Mononuclear cell (primary cell): Measurements from ENCODE around the gene INO80D. TPM values are rescaled to one million over a fixed set of nuclear protein-coding genes. Genes with fewer than 3 reads are reported as not detected.
"Not testable (repeated sequence)": the region's sequence is repeated elsewhere in the genome, so short reads cannot be mapped to it uniquely, and the experiment has no call there.

ENCODE experiments used
- H3K27me3 ChIP-seq: 2 replicates; pipeline ENCODE4 v1.6.0; 2011; ENCODE audit warnings: low read length, control low read depth; ENCODE audit not compliant: insufficient read depth
- H3K4me1 ChIP-seq: 2 replicates; pipeline ENCODE4 v1.5.1; 2011; ENCODE audit warnings: mild to moderate bottlenecking, low read length, control low read depth; ENCODE audit not compliant: insufficient read depth
- H3K4me3 ChIP-seq: 2 replicates; pipeline ENCODE4 v1.5.1; 2011; ENCODE audit warnings: mild to moderate bottlenecking, low read length, moderate library complexity
- H3K9me3 ChIP-seq: 2 replicates; pipeline ENCODE4 v1.5.1; 2011; ENCODE audit warnings: low read depth, mild to moderate bottlenecking, control low read depth, low read length
- total RNA-seq: library from RNA; depleted of rRNA; stranded (reverse); fragments of >200 nt; gene quantifications from one replicate; pipeline ENCODE4 v1.2.3, GENCODE V29; 2012

The INO80D gene, protein sequence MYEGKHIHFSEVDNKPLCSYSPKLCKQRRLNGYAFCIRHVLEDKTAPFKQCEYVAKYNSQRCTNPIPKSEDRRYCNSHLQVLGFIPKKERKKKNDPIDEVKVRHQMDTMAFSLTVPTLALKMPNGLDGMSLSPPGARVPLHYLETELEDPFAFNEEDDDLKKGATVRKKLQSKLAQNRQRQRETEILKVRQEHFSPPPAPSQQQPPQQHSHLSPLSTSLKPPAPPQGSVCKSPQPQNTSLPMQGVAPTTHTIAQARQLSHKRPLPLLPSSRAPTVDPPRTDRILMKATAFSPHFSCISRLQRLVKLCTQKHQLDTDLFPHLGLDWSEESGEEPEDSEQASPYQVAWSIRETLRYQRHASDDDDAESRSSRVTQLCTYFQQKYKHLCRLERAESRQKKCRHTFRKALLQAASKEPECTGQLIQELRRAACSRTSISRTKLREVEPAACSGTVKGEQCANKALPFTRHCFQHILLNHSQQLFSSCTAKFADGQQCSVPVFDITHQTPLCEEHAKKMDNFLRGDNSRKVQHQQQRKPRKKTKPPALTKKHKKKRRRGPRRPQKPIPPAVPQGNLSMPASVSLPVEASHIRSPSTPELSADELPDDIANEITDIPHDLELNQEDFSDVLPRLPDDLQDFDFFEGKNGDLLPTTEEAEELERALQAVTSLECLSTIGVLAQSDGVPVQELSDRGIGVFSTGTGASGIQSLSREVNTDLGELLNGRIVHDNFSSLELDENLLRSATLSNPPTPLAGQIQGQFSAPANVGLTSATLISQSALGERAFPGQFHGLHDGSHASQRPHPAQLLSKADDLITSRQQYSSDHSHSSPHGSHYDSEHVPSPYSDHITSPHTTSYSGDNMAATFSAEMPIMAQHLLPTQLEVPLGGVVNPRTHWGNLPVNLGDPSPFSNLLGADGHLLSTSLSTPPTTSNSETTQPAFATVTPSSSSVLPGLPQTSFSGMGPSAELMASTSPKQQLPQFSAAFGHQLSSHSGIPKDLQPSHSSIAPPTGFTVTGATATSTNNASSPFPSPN
- total RNA-seq = 36.9 TPM

DNA sequence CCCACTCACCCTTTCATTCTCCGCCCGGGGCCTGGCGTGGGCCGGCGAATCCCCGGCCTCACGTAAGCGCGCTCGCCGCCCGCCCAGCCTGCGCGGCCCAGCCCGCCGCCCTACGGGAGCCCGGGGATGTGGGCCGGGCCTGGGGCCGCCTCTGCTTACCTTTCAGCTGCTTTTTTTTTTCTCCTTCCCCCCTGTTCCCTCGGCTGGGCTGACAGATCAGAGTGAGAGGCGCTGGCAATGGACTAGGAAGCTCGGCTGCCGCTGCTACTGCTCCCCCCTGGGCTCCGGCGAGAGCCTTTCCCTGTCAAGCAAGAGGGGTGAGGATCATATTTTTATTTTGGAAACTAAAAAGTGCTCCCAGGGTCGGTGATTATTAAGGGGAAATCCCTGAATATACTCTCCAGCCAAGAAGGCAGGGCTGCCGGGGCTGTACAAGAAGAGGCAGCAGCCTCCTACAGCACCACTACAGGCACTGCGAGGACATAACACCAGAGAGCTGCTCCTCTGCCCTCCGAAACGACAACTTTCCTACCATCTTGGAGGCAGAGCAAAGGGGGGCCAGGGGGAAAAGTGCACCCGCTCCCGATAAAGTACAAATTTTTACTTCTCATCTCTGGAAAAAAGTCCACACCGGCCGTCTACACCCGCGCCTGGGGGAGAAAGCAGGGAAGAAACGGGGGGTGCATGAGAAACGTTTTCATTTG lies at the start of gene INO80D:
INO80D (minus strand) TSS at position 433 of the 704 bp plus-strand sequence. CDS start 23,158 bp downstream, outside the sequence.
- Histone ChIP-seq H3K4me1 (peaks cover 42% of the 10 kb centered on the region), H3K4me3 (peak within 1 kb of the TSS; percentile 80), H3K27me3 (no peaks in the 10 kb centered on the region), H3K9me3 (no peaks in the 10 kb centered on the region)

DNA sequence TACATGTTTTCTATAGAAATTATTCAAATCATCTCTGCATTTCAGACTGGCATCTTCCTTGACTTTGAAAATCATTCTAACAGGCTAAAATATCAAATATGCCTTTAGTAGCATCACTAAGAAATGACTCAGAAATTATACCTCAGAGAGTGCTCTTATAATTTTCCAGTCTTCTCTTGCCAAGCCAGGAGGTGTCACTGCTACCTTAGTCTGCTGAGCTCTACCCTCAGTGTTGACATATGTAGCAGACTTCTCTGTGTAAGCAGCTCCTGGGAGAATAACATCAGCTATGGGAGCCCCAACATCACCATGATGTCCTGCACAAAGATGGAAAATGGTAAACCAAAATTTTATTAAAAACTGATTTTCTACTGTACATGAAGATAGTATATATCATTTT lies 41.7 kb upstream of the INO80D start:
- no peaks in the 10 kb centered on the region for H3K9me3 ChIP-seq
- H3K4me3 ChIP-seq = no peak overlapping the region
- no peaks in the 10 kb centered on the region for H3K27me3 ChIP-seq
- no peaks in the 10 kb centered on the region for H3K4me1 ChIP-seq

DNA sequence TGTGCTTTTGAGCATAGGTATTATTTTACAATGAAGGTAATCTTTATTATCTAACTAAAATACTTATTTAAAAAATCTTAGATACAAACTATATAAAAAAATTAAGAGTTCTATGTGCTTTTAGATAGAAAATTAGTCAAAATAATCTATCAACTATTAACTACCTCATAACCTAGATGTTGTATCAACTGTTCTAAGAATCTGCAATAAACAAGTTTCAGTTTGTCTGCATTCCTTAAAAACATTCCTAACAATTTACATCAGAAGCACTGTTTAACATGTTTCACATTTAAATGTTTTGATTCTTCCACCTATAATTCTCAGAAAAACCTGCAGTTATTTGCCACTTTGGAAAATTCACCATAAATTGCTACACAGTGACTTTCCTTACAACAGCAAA lies 39.9 kb upstream of the INO80D start:
- Histone ChIP-seq H3K9me3 (no peaks in the 10 kb centered on the region), H3K4me3 (no peak overlapping the region), H3K27me3 (no peaks in the 10 kb centered on the region), H3K4me1 (no peaks in the 10 kb centered on the region)

DNA sequence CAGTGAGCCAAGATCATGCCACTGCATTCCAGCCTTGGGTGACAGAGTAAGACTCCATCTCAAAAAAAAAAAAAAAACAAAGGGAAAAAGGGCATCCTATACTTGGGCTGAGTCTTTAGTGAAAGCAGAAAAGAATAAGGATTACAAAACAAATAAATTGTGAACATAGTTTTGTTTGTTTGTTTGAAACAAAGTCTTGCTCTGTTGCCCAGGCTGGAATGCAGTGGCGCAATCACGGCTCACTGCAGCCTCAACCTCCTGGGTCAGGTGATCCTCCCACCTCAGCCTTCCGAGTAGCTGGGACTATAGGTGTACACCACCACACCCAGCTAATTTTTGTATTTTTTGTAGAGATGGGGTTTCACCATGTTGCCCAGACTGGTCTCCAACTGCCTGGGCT lies 36.6 kb upstream of the INO80D start:
- H3K4me1 ChIP-seq = not testable (repeated sequence)

GRCh38 chr2:206116278-206116677 lies 30.3 kb upstream of the INO80D start:
- no peak overlapping the region for H3K4me3 ChIP-seq
- H3K27me3 ChIP-seq = no peaks in the 10 kb centered on the region
- no peaks in the 10 kb centered on the region for H3K4me1 ChIP-seq
- H3K9me3 ChIP-seq = no peaks in the 10 kb centered on the region

More for the DNA sequence above, 36.6 kb upstream of the INO80D start:
- not testable (repeated sequence) for H3K9me3 ChIP-seq, H3K27me3 ChIP-seq, H3K4me3 ChIP-seq

DNA sequence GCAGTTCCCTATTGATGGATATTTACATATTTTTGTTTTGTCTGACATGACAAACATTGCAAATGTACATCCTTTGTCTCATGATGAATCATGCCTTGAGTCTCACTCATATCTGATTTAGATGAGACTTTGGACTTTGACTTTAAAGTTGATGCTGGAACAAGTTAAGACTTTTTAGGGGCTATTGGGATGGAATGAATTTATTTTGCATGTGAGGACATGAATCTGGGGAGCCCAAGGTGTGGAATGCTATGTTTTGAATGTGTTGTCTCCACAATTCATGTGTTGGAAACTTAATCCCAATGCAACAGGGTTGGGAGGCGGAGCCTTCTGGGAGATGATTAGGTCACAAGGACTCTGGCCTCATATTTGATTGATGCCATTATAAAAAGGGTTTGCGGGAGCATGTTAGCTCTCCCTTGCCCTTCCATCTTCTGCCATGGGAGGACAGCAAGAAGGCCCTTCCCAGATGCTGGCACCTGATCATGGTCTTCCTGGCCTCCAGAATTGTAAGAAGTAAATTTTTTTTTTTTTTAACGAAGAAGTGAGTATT lies 29.1 kb upstream of the INO80D start:
- Histone ChIP-seq H3K27me3 (no peaks in the 10 kb centered on the region), H3K4me3 (no peak overlapping the region), H3K4me1 (no peaks in the 10 kb centered on the region), H3K9me3 (no peaks in the 10 kb centered on the region)

GRCh38 chr2:206112846-206113547 lies 27.0 kb upstream of the INO80D start:
- no peak overlapping the region for H3K4me3 ChIP-seq
- no peaks in the 10 kb centered on the region for H3K27me3 ChIP-seq
- H3K4me1 ChIP-seq = no peaks in the 10 kb centered on the region
- no peaks in the 10 kb centered on the region for H3K9me3 ChIP-seq

DNA sequence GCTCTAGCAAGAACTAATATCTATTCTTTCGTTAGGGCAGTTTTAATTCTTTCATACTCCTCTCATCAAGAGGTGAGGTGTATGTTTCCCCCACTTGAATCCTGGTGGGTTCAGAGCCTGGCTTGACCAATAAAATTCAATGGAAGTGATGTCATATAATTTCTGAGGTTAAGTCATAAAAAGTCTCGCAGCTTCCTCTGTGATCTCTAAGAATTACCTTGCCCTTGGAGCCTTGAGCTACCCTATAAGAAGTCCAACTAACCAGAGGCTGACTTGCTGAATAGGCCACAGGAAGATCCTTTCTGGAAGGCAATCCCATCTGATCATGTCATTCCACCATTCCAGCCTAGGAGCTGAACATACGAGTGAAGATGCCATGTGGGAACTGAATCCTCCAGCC lies 26.1 kb upstream of the INO80D start:
- no peak overlapping the region for H3K4me3 ChIP-seq
- no peaks in the 10 kb centered on the region for H3K4me1 ChIP-seq
- no peaks in the 10 kb centered on the region for H3K27me3 ChIP-seq
- H3K9me3 ChIP-seq = no peaks in the 10 kb centered on the region

DNA sequence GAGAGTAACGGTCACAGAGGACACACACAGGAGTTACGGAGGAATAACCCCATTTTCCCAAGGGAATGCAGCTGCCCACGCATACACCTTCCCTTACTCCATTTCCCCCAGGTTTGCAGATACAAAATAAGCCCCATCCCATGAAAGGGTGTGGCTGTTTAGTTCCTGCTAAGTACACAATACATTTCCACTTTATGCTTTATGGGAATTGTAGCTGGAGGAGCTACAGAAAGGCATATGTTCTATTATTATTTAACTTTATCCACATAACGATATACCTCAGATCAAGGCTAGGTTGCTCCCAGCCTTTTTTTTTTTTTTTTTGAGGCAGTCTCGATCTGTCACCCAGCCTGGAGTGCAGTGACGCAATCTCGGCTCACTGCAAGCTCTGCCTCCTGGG lies 22.7 kb upstream of the INO80D start:
- Histone ChIP-seq H3K4me3 (no peak overlapping the region), H3K4me1 (no peaks in the 10 kb centered on the region), H3K27me3 (no peaks in the 10 kb centered on the region), H3K9me3 (no peaks in the 10 kb centered on the region)

GRCh38 chr2:206105541-206105940 lies 19.6 kb upstream of the INO80D start:
- no peaks in the 10 kb centered on the region for H3K27me3 ChIP-seq
- no peaks in the 10 kb centered on the region for H3K9me3 ChIP-seq
- H3K4me1 ChIP-seq = no peaks in the 10 kb centered on the region
- no peak overlapping the region for H3K4me3 ChIP-seq

DNA sequence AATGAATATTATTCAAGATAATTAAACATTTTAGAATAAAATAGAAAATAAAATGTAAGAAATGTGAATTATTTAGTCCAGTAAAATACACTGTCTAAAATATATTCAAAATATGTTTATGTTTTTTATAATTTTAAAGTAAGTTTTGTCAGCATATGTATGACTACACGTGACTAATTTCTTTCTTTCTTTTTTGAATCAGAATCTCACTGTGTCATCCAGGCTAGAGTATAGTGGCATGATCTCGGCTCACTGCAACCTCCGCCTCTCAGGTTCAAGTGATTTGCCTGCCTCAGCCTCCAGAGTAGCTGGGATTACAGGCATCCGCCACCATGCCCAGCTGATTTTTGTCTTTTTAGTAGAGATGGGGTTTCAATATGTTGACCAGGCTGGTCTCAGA lies 19.1 kb upstream of the INO80D start:
- H3K9me3 ChIP-seq = no peaks in the 10 kb centered on the region
- no peak overlapping the region for H3K4me3 ChIP-seq
- no peaks in the 10 kb centered on the region for H3K4me1 ChIP-seq
- H3K27me3 ChIP-seq = no peaks in the 10 kb centered on the region

DNA sequence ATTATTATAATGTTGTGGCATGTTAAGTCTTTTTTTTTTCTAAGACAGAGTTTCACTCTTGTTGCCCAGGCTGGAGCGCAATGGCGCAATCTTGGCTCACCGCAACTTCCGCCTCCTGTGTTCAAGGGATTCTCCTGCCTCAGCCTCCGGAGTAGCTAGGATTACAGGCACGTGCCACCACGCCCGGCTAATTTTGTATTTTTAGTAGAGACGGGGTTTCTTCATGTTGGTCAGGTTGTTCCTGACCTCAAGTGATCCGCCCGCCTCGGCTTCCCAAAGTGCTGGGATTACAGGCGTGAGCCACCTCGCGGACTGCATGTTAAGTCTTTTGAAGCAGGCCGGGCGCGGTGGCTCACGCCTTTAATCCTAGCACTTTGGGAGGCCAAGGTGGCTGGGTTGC lies 12.9 kb upstream of the INO80D start:
- not testable (repeated sequence) for H3K9me3 ChIP-seq, H3K4me3 ChIP-seq, H3K27me3 ChIP-seq
- H3K4me1 ChIP-seq = peaks cover 15% of the 10 kb centered on the region

GRCh38 chr2:206098471-206098870 lies 12.5 kb upstream of the INO80D start:
- peaks cover 15% of the 10 kb centered on the region for H3K4me1 ChIP-seq
- H3K4me3 ChIP-seq = no peak overlapping the region
- no peaks in the 10 kb centered on the region for H3K9me3 ChIP-seq
- H3K27me3 ChIP-seq = no peaks in the 10 kb centered on the region

DNA sequence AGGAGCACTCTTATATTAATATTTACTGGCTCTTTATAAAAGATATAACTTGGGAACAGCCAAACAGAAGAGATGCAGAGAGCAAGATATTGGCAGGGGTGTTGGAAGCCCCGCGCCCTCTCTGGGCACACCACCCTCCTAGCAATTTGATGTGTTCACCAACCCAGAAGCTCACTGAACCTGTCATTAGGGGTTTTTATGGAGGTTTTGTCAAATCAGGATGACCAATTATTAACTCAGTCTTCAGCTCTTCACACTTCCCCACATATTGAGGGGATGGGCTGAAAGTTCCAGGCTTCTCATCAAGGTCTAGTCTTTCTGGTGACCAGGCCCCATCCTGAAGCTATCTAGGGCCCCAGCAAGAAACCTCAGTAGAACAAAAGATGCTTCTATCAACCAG lies 10.9 kb upstream of the INO80D start:
- H3K9me3 ChIP-seq = no peaks in the 10 kb centered on the region
- no peak overlapping the region for H3K4me3 ChIP-seq
- H3K27me3 ChIP-seq = no peaks in the 10 kb centered on the region
- peaks cover 15% of the 10 kb centered on the region for H3K4me1 ChIP-seq
